ENCODE measurements around the gene PMVK.

PMVK gene

DNA sequence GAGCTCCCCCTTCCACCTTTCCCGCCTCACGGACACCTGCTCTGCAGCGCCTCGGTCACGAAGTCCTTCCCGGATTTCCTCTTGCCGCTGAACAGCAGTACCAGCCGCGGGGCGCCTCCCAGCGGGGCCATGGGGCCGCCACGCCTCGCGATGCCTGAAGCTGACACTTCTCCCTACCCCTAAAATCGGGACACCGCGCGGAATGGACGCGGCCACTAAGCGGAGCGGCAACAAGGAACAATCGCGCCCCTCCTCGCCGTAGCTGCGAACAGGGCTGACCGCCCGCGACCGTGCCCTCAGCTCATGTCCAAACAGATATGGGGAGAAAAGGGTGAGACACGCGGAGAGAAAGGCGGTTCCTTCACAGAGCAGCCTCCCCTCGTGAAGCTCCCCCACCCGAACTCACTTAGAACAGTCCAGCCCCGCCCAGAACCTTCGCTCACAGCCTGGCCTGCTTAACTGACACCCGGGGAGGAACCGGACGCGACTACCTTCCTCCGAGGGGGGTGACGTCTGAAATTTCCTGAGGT lies at the start of gene PMVK:
Gene PMVK (minus strand): TSS at position 165 of the 530 bp plus-strand sequence. CDS start 34 bp downstream, at position 131.
- DNase-seq = peak; percentile 96 to 97 (median 97)

DNA sequence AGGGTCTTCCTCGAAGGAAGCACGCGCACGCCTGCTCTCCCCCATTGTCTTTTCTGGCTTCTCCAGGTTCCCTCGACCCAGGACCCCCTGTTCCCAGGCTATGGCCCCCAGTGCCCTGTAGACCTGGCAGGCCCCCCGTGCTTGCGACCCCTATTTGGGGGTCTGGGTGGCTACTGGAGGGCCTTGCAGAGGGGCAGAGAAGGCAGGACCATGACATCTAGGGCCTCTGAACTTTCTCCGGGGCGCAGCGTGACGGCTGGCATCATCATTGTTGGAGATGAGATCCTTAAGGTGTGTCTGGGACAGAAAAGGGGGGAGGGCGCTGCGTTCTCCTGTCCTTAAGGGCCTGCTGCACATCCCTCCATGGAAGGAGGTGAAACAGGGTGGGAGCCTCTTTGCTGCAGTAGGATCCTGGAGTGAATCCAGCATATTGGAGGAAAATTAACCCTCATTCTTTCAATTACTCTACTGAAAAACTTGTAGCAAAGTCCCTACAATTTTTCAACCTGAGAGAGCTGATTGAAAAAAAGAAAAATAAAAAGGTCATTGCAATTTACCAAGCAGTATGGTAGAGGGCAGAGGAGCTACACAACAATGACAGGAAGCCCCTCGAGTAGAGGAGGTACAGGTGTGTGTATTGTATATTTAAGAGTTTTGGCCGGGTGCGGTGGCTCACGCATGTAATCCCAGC lies 47.4 kb upstream of the PMVK start:
- DNase-seq = no peak

DNA sequence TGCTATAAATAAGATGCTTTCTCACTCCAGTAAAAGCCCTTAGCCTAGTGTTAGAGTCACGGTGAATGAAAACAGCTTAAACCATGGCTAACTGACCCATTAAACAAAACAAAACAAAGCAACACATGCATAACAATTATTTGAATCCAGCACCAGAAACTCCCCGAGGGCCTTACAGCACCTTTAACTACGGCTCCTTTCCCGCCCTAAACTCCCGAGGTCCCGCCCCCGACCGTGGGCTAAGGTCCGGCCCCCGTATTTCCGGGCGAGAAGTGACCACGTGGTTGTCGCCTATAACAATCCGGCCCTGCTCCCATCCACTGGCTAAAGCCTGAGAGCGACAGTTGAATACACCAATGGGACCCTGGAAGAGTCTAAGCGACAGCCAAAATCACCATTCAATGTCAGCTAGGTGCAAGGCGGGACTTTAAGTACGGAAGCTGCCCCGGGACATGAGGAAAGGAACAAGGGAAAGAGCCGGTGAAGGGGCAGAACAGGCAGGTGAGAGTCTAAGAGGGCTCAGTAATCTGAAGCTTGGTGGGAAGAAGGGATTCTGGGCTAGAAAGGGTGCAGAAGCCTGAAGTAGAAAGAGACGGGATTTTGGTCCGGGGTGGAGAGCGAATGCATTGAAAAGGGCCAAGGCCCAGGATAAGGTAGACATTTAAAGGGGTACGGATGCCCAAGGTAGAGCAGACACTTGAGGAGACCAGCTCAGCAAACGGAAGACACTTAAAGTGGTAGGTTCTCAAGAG lies 46.6 kb upstream of the PMVK start, which contains the start of gene FLAD1:
Gene FLAD1 (plus strand): TSS at position 448 of the 752 bp plus-strand sequence. CDS start 351 bp downstream, outside the sequence.
- DNase-seq = peak; percentile 98 to 99 (median 99)

DNA sequence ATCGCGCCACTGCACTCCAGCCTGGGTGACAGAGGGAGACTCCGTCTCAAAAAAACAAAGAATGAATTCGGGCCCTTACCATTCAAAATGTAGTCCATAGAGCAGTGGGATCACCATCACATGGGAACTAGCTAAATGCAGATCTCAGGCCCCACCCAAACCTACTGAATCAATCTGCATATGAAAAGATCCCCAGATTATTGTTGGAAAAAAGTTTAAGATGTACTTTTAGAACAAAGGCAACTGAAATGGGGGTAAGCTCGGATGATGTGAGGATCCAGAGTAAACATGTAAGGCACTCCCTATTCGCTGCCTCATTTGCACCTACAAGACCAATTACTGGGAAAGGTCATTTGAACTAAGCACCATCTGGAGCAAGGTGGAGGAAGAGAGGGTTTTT lies 45.8 kb upstream of the PMVK start:
- no peak for DNase-seq

DNA sequence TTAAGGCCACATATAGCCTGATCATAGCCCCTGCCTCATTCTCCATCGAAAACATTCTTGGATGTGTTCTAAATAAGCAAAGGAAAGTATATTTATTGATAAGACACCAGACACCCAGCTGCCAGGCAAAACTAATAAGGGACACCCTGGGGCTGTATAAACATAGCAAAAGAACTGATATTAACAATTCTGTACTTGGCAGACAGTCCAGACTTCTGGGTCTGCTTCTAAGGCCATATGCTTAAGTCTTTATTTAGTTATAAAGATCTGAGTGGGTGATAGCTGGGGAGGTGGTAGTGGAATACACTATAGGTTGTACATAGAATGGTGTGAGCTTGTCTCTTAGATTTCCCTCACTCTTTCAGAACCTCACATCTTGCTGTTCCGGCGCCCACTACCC lies 41.8 kb upstream of the PMVK start:
- no peak for DNase-seq

DNA sequence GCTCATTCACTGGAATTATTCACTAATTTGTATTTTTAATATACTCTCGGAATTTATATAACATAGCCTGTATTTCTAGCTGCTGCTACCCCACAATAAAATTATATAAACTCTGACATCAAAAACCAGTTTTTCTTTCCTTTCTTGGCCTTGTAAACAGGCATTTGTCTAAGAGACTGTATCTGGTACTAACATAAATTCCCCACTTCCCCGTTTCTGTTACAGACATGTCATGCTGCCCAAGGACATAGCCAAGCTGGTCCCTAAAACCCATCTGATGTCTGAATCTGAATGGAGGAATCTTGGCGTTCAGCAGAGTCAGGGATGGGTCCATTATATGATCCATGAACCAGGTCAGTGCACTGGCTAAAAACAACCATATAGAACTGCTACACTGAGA lies 41.2 kb upstream of the PMVK start:
- peak in 1 of 3 donors; percentile 29 for DNase-seq

DNA sequence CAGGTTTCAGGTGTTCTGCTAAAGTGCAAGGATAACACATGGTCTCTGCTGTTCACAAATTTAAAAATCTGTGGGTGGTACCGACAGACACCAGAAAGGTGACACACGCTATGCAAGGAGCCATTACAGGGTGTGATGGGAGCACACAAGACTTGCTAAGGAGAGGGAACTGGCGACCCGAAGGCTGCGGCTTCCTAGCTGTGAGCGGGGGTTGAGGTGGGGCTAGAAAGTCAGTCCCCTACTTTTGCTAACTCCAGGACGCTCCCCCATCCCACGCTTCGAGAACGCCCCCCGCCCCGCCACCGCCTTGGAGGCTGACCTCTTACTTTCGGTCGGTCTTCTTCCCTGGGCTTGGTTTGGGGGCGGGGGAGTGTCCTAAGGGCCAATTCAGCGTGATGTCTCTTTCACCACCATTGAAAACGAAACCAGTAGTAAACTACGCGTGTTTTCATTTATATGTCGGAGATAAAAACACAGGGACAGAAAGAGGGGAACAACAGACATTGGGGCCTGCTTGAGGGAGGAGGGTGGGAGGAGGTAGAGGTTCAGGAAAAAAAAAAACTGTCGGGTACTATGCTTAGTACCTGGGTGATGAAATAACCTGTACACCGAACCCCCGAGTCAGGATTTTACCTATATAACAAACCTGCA lies 39.0 kb upstream of the PMVK start:
- DNase-seq = peak; percentile 82 to 90 (median 84)

DNA sequence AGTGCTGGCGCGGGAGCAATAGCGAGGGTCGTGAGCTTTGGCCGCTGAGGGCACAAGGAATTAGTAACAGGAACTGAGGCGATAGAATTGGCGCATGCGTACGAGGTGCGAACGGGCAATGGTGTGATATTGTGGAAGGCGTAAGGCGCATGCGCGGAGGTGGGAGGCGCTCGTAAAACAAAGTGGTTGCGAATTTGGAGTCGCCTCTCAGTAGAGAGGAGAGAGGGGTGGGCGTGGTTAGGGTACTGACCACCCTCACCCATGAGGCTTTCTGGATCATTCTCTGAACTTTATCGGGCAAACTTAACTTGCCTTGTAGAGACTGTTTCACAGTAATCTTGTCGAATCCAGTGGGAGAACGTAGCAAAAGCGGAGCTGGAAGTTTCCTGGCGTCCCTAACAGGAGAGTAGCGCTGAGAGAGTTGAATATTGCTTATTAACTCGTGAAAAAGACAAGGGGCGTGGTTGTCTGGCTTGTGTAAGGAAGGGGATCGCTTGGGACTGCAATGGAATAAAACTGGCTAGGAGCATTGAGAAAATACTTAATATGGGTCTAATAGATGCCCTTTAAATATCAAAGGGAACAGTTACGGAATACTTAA lies 38.4 kb upstream of the PMVK start:
- DNase-seq = peak; percentile 97 to 99 (median 99)

DNA sequence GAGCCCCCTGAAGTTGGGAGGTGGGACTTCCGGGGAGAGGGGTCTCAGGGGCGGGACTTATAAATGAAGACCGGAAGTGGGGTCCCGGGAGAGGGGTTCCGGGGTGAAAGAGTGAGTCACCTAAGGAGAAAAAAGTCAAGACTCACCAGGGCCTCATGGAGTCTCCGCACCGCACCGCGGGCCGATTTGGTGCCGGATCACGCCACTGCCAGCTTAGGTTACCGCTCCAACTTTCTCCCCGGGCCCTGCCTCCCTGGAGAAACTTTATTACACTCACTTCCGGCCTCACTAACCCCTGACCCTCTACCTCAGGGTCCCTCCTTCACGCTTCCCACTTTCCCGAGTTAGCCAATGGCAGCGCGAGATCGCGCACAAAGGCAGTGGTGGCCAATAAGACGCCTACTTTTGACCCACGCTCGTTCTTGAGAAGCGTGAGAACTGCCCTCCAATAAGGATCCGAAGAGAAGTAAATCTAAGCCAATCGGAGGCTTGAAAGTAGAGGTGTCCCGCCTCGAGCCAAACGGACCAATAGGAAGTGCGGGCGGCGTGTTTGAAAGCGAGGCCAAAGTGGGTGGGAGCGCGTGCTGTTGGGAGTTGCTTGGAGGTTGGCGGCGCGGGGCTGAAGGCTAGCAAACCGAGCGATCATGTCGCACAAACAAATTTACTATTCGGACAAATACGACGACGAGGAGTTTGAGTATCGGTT lies 37.7 kb upstream of the PMVK start, which contains the start of gene CKS1B:
Gene CKS1B (plus strand): TSS at position 580 of the 706 bp plus-strand sequence. CDS start 65 bp downstream, at position 645.
- DNase-seq = peak; percentile 98 to 100 (median 100)

DNA sequence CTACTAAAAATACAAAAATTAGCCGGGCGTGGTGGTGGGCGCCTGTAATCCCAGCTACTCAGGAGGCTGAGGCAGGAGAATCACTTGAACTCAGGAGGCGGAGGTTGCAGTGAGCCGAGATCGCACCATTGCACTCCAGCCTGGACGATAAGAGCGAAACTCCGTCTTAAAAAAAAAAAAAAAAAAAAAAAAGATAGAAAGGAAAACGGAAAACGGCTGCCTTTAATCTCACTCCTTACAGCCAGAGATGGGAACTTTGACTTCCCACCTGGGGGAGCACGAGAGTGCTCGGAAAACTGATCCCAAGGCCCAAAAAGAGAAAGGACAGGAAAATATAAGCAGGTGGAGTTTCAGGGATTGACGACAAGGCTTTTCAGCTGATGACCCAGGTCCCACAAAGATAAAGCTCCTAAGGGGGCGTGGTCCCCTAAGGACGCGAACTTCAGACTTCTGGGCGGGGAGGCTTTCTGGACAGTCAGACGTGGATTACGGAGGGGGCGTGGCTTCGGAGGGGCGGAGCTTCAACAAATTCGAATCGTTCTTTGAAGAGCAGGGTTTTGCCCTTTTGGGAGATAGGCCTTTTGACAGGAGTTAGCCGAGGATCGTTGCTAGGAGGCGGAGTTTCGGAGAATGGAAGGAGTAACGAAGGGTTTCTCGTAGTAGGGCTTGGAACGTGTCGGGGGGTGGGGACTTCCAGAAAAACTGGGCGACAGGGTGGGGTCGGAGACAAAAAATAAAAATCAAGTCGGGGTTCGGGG lies 37.0 kb upstream of the PMVK start:
- peak; percentile 96 to 97 (median 97) for DNase-seq

DNA sequence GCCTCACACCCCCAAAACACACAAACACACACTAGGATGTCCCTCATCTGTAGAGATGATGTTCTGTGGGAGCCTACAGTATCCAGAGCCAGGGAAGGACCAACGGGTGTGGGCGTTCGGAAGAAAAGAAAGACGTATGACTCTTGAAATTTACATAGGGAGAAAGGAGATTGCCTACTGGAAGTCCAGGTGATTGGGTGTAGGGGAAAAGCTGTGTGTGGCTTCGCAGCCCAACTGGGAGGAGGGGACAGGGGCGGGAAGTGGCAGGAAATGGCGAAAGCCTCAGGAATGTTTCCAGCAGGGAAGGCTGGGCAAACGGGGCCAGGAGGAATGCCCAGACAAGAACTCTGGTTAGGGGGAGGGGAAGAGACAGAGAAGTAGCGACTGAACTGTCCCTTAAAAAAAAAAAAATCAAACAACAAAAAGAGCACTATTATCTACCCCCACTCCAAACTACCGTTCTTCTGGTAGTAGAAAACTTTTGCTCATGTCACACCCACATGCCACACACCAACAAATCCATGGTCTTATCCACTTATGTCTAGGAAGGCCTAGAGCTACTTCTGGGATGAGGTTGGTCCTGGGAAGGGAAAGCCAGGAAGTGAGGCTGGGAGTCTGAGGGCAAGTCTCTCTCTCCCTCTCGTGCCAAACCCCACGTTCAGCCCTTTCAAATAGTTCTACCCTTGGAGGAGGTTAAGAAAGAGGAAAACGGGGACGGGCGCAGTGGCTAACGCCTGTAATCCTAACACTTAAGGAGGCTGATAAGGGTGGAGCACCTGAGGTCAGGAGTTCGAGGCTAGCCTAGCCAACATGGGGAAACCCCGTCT lies 36.2 kb upstream of the PMVK start:
- no peak for DNase-seq

DNA sequence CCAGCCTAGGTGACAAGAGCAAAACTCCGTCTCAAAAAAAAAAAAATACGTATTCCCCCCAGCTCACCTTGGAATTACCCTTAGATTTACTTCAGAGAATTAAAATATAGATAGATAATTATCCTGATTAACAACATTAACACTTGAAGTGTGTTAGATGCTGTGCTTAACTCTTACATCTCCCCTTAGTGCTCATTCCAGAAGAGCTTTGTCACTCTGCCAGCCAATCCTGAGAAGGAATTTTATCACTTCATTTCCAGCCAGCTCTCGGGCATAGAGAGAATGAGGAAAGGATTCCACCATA lies 35.6 kb upstream of the PMVK start:
- DNase-seq = no peak

DNA sequence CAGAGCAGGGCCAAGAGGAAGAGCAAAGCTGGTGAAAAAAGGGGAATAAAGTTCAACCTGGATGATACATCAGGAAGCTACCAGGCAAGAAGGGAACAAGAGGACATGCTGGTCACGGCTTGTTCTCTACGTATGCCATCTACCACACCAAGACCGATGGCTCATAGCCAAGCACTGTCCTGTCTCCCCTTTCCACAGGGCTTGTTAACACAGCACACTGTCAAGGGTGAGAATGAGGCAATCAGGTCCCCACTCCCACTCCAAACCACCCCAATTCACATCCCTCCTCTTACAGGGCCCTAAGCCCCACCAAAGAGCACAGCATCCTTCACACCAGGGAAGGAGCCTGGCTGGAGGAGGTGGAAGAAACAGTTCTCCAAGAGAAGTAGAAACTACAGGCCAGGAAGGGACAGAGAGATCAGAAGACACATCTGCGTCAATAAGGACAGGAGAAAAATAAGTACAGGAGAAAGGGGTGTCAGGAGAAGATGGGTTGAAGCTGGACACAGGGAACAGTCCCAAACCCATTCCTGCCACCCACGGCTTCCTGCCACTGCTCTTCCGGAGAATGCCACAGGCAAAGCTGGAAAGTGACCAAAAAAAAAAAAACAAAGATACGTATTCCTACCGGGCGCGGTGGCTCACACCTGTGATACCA lies 35.0 kb upstream of the PMVK start:
- DNase-seq = peak; percentile 34 to 58 (median 50)

DNA sequence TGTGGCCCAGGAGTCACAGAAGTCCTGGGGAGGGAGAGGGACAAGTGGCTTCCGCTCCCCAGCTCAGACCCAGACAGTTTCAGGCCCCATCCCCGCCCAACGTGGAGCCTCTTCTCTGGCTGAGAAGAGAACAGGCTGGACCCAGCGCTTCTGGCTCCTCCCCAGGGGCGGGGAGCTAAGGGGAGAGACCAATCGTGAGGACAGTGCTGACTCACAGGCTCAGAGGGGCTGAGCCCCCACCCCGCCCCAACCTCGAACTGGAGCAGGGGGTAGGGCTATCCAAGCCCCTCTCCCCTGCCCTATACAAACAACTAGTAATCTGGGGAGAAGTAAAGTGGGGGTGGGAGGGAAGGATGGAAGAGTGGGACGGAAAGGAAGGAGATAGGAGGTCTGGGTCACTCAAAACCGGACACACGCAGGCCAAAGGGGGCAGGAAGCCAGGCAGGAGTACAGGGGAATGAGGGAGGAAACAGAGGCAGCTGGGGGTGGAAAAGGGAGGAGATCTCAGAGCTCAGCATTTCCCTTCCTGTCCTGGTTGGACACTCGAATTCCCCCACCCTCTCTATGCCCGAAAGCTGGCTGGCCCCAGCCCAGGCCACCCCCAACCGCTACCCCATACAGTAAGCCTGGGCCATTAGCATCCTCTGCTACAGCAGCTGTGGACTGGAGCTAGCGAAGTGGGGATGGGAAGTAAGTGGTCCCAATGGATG lies 34.3 kb upstream of the PMVK start, which contains the start of gene SHC1:
Gene SHC1 (minus strand): TSS at position 117 of the 710 bp plus-strand sequence. CDS start 221 bp downstream, outside the sequence.
- peak; percentile 67 to 82 (median 77) for DNase-seq

DNA sequence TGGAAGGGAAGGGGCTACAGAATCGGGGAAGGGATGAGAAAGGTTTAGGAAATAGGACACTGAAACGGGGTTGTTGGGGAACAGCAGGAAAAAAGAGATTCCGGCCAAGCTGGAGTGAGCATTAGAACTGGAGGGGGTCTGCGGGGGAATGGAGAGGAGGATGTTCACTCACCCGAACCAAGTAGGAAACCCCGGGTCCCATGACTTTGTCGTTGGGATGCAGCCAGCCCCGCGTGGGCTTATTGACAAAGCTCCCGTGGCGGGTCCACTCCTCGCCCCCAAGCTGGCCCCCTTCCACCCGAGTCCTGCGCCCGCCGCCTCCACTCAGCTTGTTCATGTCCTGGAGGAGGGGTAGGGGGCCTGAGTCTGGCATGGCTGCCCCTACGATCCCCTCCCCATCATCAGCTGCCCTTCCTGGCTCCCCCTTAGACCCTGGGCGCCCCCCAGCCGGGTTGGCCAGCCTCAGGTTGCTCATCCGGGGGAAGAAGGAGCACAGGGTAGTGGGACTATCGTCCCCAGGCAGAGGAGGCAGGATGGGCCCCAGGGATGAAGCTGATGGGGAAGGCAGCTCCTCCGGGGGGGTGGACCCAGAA lies 33.4 kb upstream of the PMVK start:
- DNase-seq = no peak

DNA sequence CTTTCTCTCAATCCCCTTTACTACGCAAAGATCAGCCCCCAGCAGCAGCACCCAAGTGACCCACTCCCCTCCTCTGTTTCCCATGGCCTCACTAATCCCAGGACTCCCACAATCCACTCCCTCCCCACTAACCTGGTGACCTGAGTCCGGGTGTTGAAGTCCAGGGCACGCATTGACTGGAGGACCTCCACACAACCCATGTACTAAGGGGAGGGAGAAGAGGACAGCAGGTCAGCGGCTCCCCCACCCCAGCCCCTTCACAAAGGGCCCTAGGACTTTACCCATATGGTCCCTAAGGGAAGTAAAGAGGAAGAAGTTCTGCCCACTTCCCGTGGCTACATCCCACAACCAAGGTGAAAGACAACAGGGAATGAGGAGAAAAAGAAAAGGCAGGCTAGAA lies 32.7 kb upstream of the PMVK start:
- no peak for DNase-seq

DNA sequence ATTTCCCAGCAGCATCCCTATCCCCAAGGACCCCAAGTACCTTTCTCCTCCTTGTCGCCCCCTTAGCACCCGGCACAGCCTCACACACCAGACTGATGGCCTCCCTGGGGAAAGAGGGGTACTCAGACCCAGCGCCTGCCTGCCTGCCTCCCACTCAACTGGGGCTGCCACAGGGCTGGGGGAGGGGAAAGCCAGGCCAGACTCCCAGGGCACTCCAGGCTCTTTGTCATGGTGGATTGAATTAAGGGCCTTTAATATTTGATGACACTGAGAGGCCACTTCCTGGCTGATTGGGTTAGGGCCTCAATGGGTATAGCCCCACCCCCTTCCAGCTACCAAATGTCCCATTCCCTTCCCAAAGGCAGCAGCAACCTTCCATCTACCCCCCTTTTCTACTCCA lies 32.2 kb upstream of the PMVK start:
- DNase-seq = no peak

DNA sequence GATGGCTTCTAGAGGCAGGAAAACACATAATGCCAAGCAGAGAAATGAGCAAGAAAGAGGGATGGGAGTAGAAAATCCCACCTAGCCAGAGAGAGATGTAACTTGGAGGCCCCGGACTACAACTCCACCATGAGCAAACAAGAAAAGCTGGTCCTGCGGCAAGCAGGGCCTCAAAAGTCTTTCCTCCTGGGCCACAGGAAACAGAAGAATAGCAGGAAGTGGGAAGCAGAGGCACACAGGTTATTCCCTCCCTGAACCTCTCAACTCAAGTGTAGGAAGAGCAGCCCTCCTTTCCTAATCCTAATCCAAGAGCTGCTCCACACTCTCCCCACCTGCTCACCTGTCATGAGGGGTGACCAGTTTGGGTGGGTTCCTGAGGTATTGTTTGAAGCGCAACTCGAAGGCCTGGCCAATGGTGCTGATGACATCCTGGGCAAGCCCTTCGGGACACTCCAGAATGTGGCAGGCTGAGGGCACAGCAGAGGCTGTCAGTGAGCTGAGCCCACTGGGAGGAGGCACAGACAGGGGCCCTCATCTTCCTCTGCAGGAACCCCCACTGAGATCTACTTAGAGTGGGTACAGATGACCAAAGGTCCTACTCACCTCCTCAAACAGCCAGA lies 30.9 kb upstream of the PMVK start:
- DNase-seq = no peak
